Heart right ventricle (tissue), 16 donors: ENCODE measurements around the gene GPATCH2L. TPM values are rescaled to one million over a fixed set of nuclear protein-coding genes. Genes with fewer than 3 reads are reported as not detected.

Experiments used
- ATAC-seq, 8 donors: fragments of 200-7000 bp; cut with Tn5 transposase; one replicate each; pipeline ENCODE4 v1.9.1; 2020; ENCODE audit warnings: mild to moderate bottlenecking in 8 of 8, moderate library complexity in 8 of 8, moderate number of reproducible peaks in 1 of 8
- DNase-seq, 2 donors: peaks; one replicate each; pipeline ENCODE4 v3.0.0-alpha.2; 2020
- H3K27ac ChIP-seq, 10 donors: fragments of 200-600 bp; sonication (generic) in 2 of 10; one replicate each; pipeline versions ENCODE4 v1.5.0 to v1.8.0; 2020 to 2022; ENCODE audit warnings: mild to moderate bottlenecking in 3 of 10
- H3K27me3 ChIP-seq, 7 donors: fragments of 200-600 bp; one replicate each; pipeline ENCODE4 v1.8.0; 2021 to 2022; ENCODE audit warnings: mild to moderate bottlenecking in 2 of 7
- H3K36me3 ChIP-seq, 9 donors: fragments of 200-600 bp; sonication (generic) in 1 of 9; one replicate each; pipeline versions ENCODE4 v1.5.0 to v1.8.0; 2020 to 2022; ENCODE audit warnings: mild to moderate bottlenecking in 2 of 9
- H3K4me1 ChIP-seq, 9 donors: fragments of 200-600 bp; sonication (generic) in 1 of 9; one replicate each; pipeline versions ENCODE4 v1.5.0 to v1.8.0; 2020 to 2022; ENCODE audit warnings: mild to moderate bottlenecking in 4 of 9
- H3K4me3 ChIP-seq, 10 donors: fragments of 200-600 bp; sonication (generic) in 2 of 10; one replicate each; pipeline versions ENCODE4 v1.5.0 to v1.8.0; 2020 to 2022; ENCODE audit warnings: mild to moderate bottlenecking in 7 of 10, moderate library complexity in 2 of 10
- H3K9me3 ChIP-seq, 11 donors: fragments of 200-600 bp in 10 of 11; sonication (generic) in 2 of 11; one replicate each; pipeline versions ENCODE4 v1.5.0 to v1.8.0; 2013 to 2022; ENCODE audit warnings: mild to moderate bottlenecking in 2 of 11, control low read depth in 1 of 11, moderate library complexity in 1 of 11
- WGBS, 2 donors: extraction: QIAGEN DNeasy Blood & Tissue Kit; methylation state at CpG; one replicate each; pipeline ENCODE4 v1.1.7; 2013; ENCODE audit warnings: inconsistent platforms in 1 of 2; 5-methylcytosine and 5-hydroxymethylcytosine counted together
- intact Hi-C, 10 donors: fragments of 100-400 bp; cut with DNase I; formaldehyde crosslinking; loops; one replicate each; pipeline versions ENCODE4 v1.11.1 to v1.14.2; 2022
- polyA plus RNA-seq, 2 donors: library from polyadenylated mRNA; stranded (reverse); fragments of 200-250 nt; gene quantifications; one replicate each; pipeline ENCODE4 v1.2.3, GENCODE V29; 2013
- total RNA-seq, 10 donors: library from RNA; stranded (reverse); fragmentation: NEBNext Ultra II Directional in 3 of 10; extraction: Animal tissue kit (Norgen Biotek cat#: 25700) in 3 of 10; gene quantifications; one replicate each; pipeline versions ENCODE4 v1.2.1 to v1.2.4, GENCODE V29; 2021 to 2023
- TF ChIP-seq, protein P1 (sequence below), 9 donors: fragments of 200-600 bp; sonication (generic) in 2 of 9; IDR thresholded peaks; one replicate each; pipeline versions ENCODE4 v1.5.0 to v1.8.0; 2021 to 2022; ENCODE audit warnings: antibody characterized with exemption in 9 of 9, mild to moderate bottlenecking in 5 of 9, moderate library complexity in 1 of 9
- donor health status: Arrhythmogenic right ventricular cardiomyopathy.
- donor health status: ischemic (EF 13 %, LVEDD 7.1; RV severe dilation, severe dysfunction).
- donor health status: healthy with polysubstance abuse.
- donor health status: DM: no; HTN: yes; CAD: no.
- donor health status: DM: no; HTN: no; CAD: no.
- donor health status: ischemic (EF 25% LVEDD 6.9; RV normal size, moderate dysfunction).
- donor health status: ischemic (EF 25% LVEDD 5.7; RV mildly dilated, moderate dysfunction).
- donor health status: healthy.
- donor health status: DM: yes; HTN: yes; CAD: no.
- donor health status: Ischemic cardiomyopathy.
- donor health status: ischemic (EF 35%, LVEDD 5.7; RV mildly dilated, moderate dysfunction).
- donor health status: nonischemic (EF 11% LVEDD 7.7; RV severe dilation, severe dysfunction).
- donor health status: DM: yes; HTN: yes; CAD: no.
- donor health status: PGD.
- donor health status: ischemic (EF 29% LVEDD 5.4; RV normal size, mild dysfunction).
- donor health status: nonischemic (EF 23%, LVEDD 6.1; RV moderate dilation, normal function).

The GPATCH2L gene
- total and polyA plus RNA-seq, 12 donors = 4.6 to 27.9 (median 24.6) TPM

DNA sequence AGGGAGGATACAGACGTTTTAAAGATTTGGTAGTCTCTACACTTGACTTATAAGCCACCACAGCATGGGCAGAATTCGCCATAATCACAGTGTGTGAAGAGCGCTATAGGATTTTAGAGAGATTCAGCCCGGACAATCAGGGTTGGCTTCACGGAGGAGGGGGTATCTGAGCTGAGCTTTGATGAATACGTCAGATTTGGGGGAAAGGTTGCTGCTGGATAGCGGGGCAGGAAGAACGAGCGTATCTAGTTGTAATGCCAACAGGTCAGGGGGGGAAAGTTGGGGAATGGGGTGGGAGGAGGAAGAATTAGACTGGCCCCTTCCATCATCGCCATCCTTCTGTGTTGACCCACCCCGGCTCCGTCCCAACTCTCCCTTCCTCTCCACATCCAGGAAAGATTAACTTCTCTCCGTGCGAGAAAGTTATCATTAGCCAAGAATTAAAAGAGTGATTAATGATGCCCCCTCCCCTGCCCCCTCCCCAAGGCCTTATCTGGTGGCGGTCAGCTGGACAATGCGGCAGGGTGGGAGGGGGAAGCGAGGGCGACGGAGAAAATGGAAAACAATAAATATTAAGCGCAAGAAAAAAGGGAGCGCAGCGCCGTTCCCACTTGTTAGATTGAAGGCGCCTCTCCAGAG lies 13.5 kb upstream of the GPATCH2L start:
- WGBS, 2 donors = 2 to 3% methylated on average over 24 of the region's 24 CpGs
- Histone ChIP-seq H3K27me3 (peaks cover 0 to 94% (median 87%) of the 10 kb centered on the region in 7 donors), H3K4me3 (peak overlapping the region in 9 of 10 donors; percentile 2 to 50 (median 39)), H3K36me3 (no peaks in the 10 kb centered on the region), H3K27ac (no peak overlapping the region), H3K9me3 (peaks cover 0 to 15% (median 2%) of the 10 kb centered on the region in 11 donors), H3K4me1 (peaks cover 0 to 10% (median 3%) of the 10 kb centered on the region in 9 donors)
- no peak for ATAC-seq
- TF ChIP-seq, protein P1, sequence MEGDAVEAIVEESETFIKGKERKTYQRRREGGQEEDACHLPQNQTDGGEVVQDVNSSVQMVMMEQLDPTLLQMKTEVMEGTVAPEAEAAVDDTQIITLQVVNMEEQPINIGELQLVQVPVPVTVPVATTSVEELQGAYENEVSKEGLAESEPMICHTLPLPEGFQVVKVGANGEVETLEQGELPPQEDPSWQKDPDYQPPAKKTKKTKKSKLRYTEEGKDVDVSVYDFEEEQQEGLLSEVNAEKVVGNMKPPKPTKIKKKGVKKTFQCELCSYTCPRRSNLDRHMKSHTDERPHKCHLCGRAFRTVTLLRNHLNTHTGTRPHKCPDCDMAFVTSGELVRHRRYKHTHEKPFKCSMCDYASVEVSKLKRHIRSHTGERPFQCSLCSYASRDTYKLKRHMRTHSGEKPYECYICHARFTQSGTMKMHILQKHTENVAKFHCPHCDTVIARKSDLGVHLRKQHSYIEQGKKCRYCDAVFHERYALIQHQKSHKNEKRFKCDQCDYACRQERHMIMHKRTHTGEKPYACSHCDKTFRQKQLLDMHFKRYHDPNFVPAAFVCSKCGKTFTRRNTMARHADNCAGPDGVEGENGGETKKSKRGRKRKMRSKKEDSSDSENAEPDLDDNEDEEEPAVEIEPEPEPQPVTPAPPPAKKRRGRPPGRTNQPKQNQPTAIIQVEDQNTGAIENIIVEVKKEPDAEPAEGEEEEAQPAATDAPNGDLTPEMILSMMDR (IDR thresholded peaks at IDR 0.05) = no peak
- intact Hi-C loops = no loop called here
- DNase-seq = no peak

DNA sequence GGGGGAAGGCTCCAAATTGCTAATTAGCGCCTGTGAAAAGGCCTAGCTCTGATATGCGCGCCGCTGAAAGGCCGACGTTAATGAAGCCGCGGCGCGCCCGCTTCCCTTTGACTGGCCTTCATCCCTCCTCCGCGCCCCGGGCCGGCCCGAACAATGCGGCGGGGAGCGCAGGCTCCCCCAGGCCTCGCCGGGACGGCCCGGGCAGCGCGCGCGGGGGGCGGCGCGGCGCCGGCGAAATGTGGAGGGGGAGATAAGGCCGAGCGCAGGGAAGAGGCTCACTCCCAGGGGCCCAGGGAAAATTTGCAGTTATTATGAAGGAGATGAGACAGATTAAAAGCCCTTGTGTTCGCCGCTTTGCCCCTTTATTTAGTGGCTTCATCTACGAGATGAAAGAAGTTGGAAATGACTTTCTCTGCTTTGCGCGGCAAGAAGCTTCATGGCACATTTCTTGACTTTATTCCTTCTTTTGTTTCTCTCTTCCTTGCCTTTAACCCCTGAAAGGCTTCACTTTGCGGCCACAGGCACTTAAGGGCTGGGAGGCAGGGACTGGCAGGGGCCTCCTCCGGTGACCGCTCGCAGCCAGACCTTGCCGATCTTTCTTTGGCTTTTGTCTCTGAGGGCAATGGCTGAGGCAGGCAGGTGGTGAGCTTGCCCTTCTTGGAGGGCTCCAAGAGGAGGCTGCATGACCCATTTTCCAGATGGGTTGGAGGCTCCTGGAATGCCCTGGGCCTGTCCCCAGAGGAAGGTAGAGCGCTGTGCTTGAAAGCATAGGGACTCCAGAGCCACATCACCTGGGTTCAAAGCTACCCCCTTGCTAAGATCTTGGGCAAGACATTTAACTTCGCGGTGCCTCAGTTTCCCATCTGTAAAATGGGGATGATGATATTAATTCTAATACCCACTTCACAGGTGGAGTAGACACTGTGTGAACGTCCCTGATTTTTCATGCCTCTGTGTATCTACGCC lies 12.7 kb upstream of the GPATCH2L start:
- peak in 1 of 8 donors; percentile 19 for ATAC-seq
- Histone ChIP-seq H3K4me3 (peak overlapping the region in 9 of 10 donors; percentile 2 to 50 (median 39)), H3K27me3 (peaks cover 0 to 89% (median 79%) of the 10 kb centered on the region in 7 donors), H3K9me3 (peaks cover 0 to 23% (median 5%) of the 10 kb centered on the region in 11 donors), H3K36me3 (no peaks in the 10 kb centered on the region), H3K4me1 (peaks cover 0 to 10% (median 3%) of the 10 kb centered on the region in 9 donors), H3K27ac (no peak overlapping the region)
- WGBS, 2 donors = 10% methylated on average over 50 of the region's 50 CpGs
- no peak for DNase-seq
- intact Hi-C loops = no loop called here
- TF ChIP-seq, protein P1 (IDR thresholded peaks at IDR 0.05) = no peak

DNA sequence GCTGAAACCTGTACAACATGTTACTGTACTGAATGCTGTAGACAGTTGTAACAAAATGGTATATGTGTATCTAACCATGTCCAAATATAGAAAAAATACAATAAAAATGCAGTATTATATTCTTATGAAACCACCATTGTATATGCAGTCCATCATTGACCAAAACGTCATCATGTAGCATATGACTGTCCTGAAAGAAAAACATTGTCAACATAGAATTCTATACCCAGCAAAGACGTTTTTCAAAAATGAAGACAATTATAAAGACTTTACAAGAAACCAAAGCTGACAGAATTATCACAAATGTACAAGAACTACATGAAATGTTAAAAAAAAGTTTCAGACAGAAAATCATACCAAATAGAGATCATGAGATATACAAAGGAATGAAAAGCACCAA lies 8.1 kb upstream of the GPATCH2L start:
- ATAC-seq = no peak
- 71 to 72% methylated on average over 2 of the region's 2 CpGs for WGBS, 2 donors
- TF ChIP-seq, protein P1 (IDR thresholded peaks at IDR 0.05) = no peak

DNA sequence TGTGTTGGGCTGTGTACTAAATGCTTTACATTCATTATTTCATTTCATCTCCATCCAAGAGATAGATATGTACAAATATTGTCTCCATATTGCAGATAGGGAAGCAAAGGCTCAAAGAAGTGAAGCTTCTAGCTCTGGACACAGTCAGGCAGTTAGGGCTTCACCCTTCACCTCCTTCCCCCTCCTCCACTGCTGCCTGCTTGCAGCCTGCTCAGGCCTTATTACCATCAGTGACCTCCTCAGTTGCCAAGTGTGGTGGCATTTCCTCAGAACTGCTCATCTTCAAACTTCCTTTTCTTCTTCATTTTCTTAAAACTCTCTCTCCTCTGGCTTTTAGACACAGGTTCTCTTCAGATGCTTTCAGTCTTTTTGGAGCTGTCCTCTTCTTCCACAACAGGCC lies 4.7 kb upstream of the GPATCH2L start:
- H3K36me3 ChIP-seq = no peaks in the 10 kb centered on the region
- DNase-seq = no peak
- no peak overlapping the region for H3K4me3 ChIP-seq
- H3K27ac ChIP-seq = no peak overlapping the region
- H3K4me1 ChIP-seq = peaks cover 0 to 5% (median 0%) of the 10 kb centered on the region in 9 donors
- TF ChIP-seq, protein P1 (IDR thresholded peaks at IDR 0.05) = no peak
- intact Hi-C loops = no loop called here
- no peak for ATAC-seq
- peaks cover 0 to 30% (median 5%) of the 10 kb centered on the region in 11 donors for H3K9me3 ChIP-seq
- H3K27me3 ChIP-seq = peaks cover 0 to 24% (median 1%) of the 10 kb centered on the region in 7 donors

More for the DNA sequence above, 8.1 kb upstream of the GPATCH2L start:
- Histone ChIP-seq H3K4me3 (no peak overlapping the region), H3K27ac (no peak overlapping the region), H3K27me3 (peaks cover 0 to 56% (median 33%) of the 10 kb centered on the region in 7 donors), H3K36me3 (no peaks in the 10 kb centered on the region), H3K4me1 (peaks cover 0 to 3% (median under 1%) of the 10 kb centered on the region in 9 donors), H3K9me3 (peaks cover 0 to 35% (median 5%) of the 10 kb centered on the region in 11 donors)
- intact Hi-C loops = no loop called here
- DNase-seq = no peak
